Endothelial cell of umbilical vein (primary cell): ENCODE results near the gene WDR26. TPM values are rescaled to one million over a fixed set of nuclear protein-coding genes. Genes with fewer than 3 reads are reported as not detected.

ENCODE experiments used
- BruUV-seq: library from RNA; stranded (reverse); fragments of 400-500 nt; replicated peaks from 2 replicates; lab custom pipeline; 2021; lab: Mats Ljungman, UMichigan
- CTCF ChIA-PET: fragments of 300-600, 350-600 bp; sonication (Branson Sonifier 250); formaldehyde crosslinking; loops from one replicate; lab custom pipeline; 2021; ENCODE audit warnings: antibody characterized with exemption, inconsistent platforms; lab: Charles Lee
- POLR2A ChIA-PET: fragments of 300-600, 350-600 bp; sonication (Branson Sonifier 250); formaldehyde crosslinking; loops from one replicate; lab custom pipeline; 2021; ENCODE audit warnings: antibody characterized with exemption, inconsistent platforms; lab: Charles Lee
- DNase-seq: peaks from one replicate; pipeline ENCODE4 v3.0.0-alpha.2; 2011; ENCODE audit warnings: low read depth, low spot score
- FAIRE-seq: peaks from 2 replicates; lab custom pipeline; 2011; peaks lifted over from hg19 to GRCh38; lab: Jason Lieb, UNC
- H2AFZ ChIP-seq: 2 replicates; pipeline ENCODE4 v1.6.0; 2012; ENCODE audit warnings: low read depth, low read length, control low read depth, inconsistent platforms
- H3K27ac ChIP-seq: 2 replicates; pipeline ENCODE4 v1.5.1; 2011; ENCODE audit warnings: low read depth, mild to moderate bottlenecking, control low read depth, low read length, moderate library complexity; ENCODE audit not compliant: insufficient read depth
- H3K27me3 ChIP-seq, 2 experiments: 2 replicates each; pipeline versions ENCODE4 v1.6.0 to v1.6.1; 2011; ENCODE audit warnings: low read length in 2 of 2, mixed read lengths in 1 of 2; ENCODE audit not compliant: control insufficient read depth in 2 of 2, insufficient read depth in 2 of 2
- H3K36me3 ChIP-seq, 2 experiments: 2 replicates in 1 of 2; 3 replicates in 1 of 2; pipeline ENCODE4 v1.5.1; 2011; ENCODE audit warnings: low read length in 2 of 2, mild to moderate bottlenecking in 1 of 2, moderate library complexity in 1 of 2; ENCODE audit not compliant: control insufficient read depth in 2 of 2, insufficient read depth in 2 of 2; ENCODE audit errors: extremely low read depth in 1 of 2
- H3K4me1 ChIP-seq: 3 replicates; pipeline ENCODE4 v1.5.1; 2011; ENCODE audit warnings: mild to moderate bottlenecking, low read length; ENCODE audit not compliant: control insufficient read depth, insufficient read depth; ENCODE audit errors: extremely low read depth
- H3K4me2 ChIP-seq: 2 replicates; pipeline ENCODE4 v1.6.1; 2011; ENCODE audit warnings: low read length, control low read depth, mixed read lengths; ENCODE audit not compliant: insufficient read depth
- H3K4me3 ChIP-seq, 3 experiments: fragments of 200-600 bp in 1 of 3; sonication (generic), shearing (Covaris generic) in 1 of 3; replicated peaks in 1 of 3; 2 replicates each; pipeline ENCODE4 v1.5.1; 2011 to 2016; ENCODE audit warnings: control low read depth in 3 of 3, low read length in 3 of 3, mild to moderate bottlenecking in 2 of 3, inconsistent platforms in 1 of 3, low read depth in 1 of 3, moderate library complexity in 1 of 3; ENCODE audit not compliant: insufficient read depth in 1 of 3
- H3K79me2 ChIP-seq: 2 replicates; pipeline ENCODE4 v1.6.0; 2012; ENCODE audit warnings: low read length, inconsistent platforms; ENCODE audit not compliant: control insufficient read depth, insufficient read depth
- H3K9ac ChIP-seq: replicated peaks from 2 replicates; pipeline ENCODE3; 2011; ENCODE audit warnings: low read length, control low read depth; ENCODE audit not compliant: insufficient read depth; ENCODE audit errors: extremely low read depth
- H3K9me1 ChIP-seq: replicated peaks from 3 replicates; pipeline ENCODE4 v1.6.0; 2011; ENCODE audit warnings: mild to moderate bottlenecking, low read length; ENCODE audit not compliant: control insufficient read depth, insufficient read depth; ENCODE audit errors: extremely low read depth
- H3K9me3 ChIP-seq: replicated peaks from 2 replicates; pipeline ENCODE4 v1.5.1; 2012; ENCODE audit warnings: low read length, inconsistent platforms; ENCODE audit not compliant: control insufficient read depth, insufficient read depth
- H4K20me1 ChIP-seq: replicated peaks from 2 replicates; pipeline ENCODE3; 2011; ENCODE audit warnings: mild to moderate bottlenecking, low read length; ENCODE audit not compliant: control insufficient read depth, insufficient read depth; ENCODE audit errors: extremely low read depth
- EZH2 ChIP-seq: IDR thresholded peaks from 2 replicates; pipeline ENCODE4 v1.6.1; 2012; ENCODE audit warnings: borderline replicate concordance, low read depth, mild to moderate bottlenecking, moderate library complexity, low read length, inconsistent platforms; ENCODE audit not compliant: severe bottlenecking
- FOS ChIP-seq: IDR thresholded peaks from 2 replicates; pipeline ENCODE4 v1.6.1; 2011; ENCODE audit warnings: mild to moderate bottlenecking, low read length, moderate library complexity, borderline replicate concordance; ENCODE audit not compliant: insufficient read depth
- GATA2 ChIP-seq: IDR thresholded peaks from 2 replicates; pipeline ENCODE4 v1.7.0; 2011; ENCODE audit warnings: low read depth, mild to moderate bottlenecking, moderate library complexity, mixed read lengths, low read length; ENCODE audit not compliant: insufficient read length, insufficient read depth
- JUN ChIP-seq: IDR thresholded peaks from 2 replicates; pipeline ENCODE4 v1.6.1; 2011; ENCODE audit warnings: borderline replicate concordance, low read depth; ENCODE audit not compliant: insufficient read length, insufficient read depth
- MYC ChIP-seq: IDR thresholded peaks from one replicate; pipeline ENCODE4 v1.6.1; 2011; ENCODE audit warnings: mild to moderate bottlenecking, low read depth, low read length
- POLR2A ChIP-seq: IDR thresholded peaks from 2 replicates; pipeline ENCODE4 v1.6.1; 2012; ENCODE audit warnings: low read depth, mild to moderate bottlenecking, control low read depth, low read length
- POLR2AphosphoS5 ChIP-seq: IDR thresholded peaks from 2 replicates; pipeline ENCODE4 v1.6.1; 2012; ENCODE audit warnings: low read depth, mild to moderate bottlenecking, control low read depth, low read length, moderate library complexity; ENCODE audit not compliant: insufficient read depth
- dilution Hi-C: fragments of 300-500 bp; cut with MboI; formaldehyde crosslinking; loops from one replicate; pipeline ENCODE4 v1.15.0; 2019; ENCODE audit warnings: low sequenced_read_pairs; ENCODE audit not compliant: extremely low pct_ligation_motif_present
- intact Hi-C: fragments of 100-400 bp; cut with micrococcal nuclease; formaldehyde crosslinking; loops from one replicate; pipeline ENCODE4 v1.10.0; 2022
- polyA plus RNA-seq, 4 experiments: library from polyadenylated mRNA; depleted of rRNA in 3 of 4; stranded (reverse) in 3 of 4; unstranded in 1 of 4; fragments of >200 nt; gene quantifications; 2 replicates each; pipeline versions ENCODE4 v1.2.1 to v1.2.3, GENCODE V29; 2011 to 2012; ENCODE audit warnings: missing spikeins in 1 of 4
- total RNA-seq: library from RNA; stranded (reverse); gene quantifications from 2 replicates; pipeline ENCODE4 v1.2.3, GENCODE V29; 2021
- TF ChIP-seq, protein P1 (sequence below): IDR thresholded peaks from 2 replicates; pipeline ENCODE4 v1.6.1; 2011; ENCODE audit not compliant: insufficient read depth, insufficient read length
- TF ChIP-seq, protein P2 (sequence below), 2 donors: IDR thresholded peaks; 1 replicate in 1 of 2; 2 replicates in 1 of 2; pipeline ENCODE4 v1.5.1; 2011; ENCODE audit warnings: low read length in 2 of 2, mild to moderate bottlenecking in 2 of 2, moderate library complexity in 2 of 2, control low read depth in 1 of 2, inconsistent platforms in 1 of 2, low read depth in 1 of 2; ENCODE audit not compliant: insufficient read depth in 1 of 2; ENCODE audit errors: extremely low read depth in 1 of 2

WDR26 gene
- total and polyA plus RNA-seq, 2 donors (not counting 3 experiments of a cell fraction or from before 2014, with no cell fraction given), result 26.7 to 92.4 TPM

DNA sequence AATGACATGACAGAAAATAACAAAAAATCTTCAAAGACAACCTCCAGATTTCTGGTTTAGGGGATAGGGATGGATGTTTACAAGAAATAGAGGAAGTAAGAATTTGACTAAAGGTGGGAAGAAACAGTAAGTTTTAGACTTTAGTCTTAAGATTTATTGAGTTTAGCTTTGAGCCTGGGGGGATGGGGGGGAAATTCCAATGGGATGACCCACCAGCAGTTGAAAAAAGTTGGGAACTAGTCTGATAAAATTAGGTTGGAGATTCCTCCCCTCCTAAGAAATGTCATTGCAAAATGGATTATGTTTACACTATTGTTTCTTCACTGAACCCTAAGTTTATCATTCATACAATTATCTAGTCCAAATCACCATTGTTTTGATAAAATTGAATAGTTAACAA lies 28.4 kb downstream of the WDR26 start:
- TF ChIP-seq FOS, result peak; percentile 38
- TF ChIP-seq JUN, result no peak
- TF ChIP-seq, protein P1, sequence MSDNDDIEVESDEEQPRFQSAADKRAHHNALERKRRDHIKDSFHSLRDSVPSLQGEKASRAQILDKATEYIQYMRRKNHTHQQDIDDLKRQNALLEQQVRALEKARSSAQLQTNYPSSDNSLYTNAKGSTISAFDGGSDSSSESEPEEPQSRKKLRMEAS, result no peak
- DNase-seq (no peak), FAIRE-seq (no peak)
- Histone ChIP-seq H3K9me3 (no peaks in the 10 kb centered on the region), H3K9me1 (no peaks in the 10 kb centered on the region), H3K27me3 (no peaks in the 10 kb centered on the region), H3K4me1 (peaks cover 8% of the 10 kb centered on the region), H3K4me2 (no peak overlapping the region), H3K4me3 (no peak overlapping the region), H4K20me1 (peaks cover 6% of the 10 kb centered on the region), H2AFZ (no peak overlapping the region), H3K27ac (no peak overlapping the region), H3K9ac (no peak overlapping the region), H3K79me2 (peaks cover 2% of the 10 kb centered on the region), H3K36me3 (peaks cover 17 to 36% of the 10 kb centered on the region in 2 experiments)
- BruUV-seq, result no TSS peak
- CTCF ChIA-PET, result interaction anchor here (1.0 kb wide), 1 partner anchor 12 kb away, joined by 3 read pairs; no protein-coding TSS in a partner anchor
- POLR2A ChIA-PET, result no interaction called here
- intact Hi-C loops (no loop called here), dilution Hi-C loops (no loop called here)

DNA sequence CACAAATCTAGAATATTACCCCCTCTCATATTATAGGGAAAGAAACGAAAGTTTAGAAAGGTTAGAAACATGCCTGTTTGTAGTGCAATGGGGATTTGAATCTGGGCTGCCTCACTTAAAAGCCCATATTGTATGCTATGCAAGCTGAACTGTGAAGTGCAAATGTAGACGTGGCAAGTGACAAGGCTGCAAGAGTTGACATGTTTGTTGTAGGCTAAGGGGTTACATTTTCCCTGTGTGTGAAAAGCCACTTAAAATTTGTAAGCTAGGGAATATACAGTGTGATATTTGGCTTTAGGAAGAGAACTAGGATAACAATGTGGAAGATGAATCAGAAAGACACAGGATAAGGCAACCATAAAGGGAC lies 29.0 kb downstream of the WDR26 start:
- Histone ChIP-seq H3K79me2 (peaks cover under 1% of the 10 kb centered on the region), H2AFZ (no peak overlapping the region), H4K20me1 (peaks cover 6% of the 10 kb centered on the region), H3K9me1 (no peaks in the 10 kb centered on the region), H3K4me1 (peaks cover 8% of the 10 kb centered on the region), H3K27me3 (no peaks in the 10 kb centered on the region), H3K9me3 (no peaks in the 10 kb centered on the region), H3K4me3 (no peak overlapping the region), H3K27ac (no peak overlapping the region), H3K9ac (no peak overlapping the region), H3K36me3 (peaks cover 15 to 37% of the 10 kb centered on the region in 2 experiments), H3K4me2 (no peak overlapping the region)
- no peak for DNase-seq
- no TSS peak for BruUV-seq
- ChIA-PET CTCF (interaction anchor here (1.0 to 1.3 kb wide), 2 partner anchors 11 to 52 kb away, joined by 3 to 9 read pairs; no protein-coding TSS in a partner anchor), POLR2A (no interaction called here)
- TF ChIP-seq GATA2, result no peak
- no peak for TF ChIP-seq POLR2A
- no peak for TF ChIP-seq MYC
- TF ChIP-seq JUN, result no peak
- TF ChIP-seq, protein P2, sequence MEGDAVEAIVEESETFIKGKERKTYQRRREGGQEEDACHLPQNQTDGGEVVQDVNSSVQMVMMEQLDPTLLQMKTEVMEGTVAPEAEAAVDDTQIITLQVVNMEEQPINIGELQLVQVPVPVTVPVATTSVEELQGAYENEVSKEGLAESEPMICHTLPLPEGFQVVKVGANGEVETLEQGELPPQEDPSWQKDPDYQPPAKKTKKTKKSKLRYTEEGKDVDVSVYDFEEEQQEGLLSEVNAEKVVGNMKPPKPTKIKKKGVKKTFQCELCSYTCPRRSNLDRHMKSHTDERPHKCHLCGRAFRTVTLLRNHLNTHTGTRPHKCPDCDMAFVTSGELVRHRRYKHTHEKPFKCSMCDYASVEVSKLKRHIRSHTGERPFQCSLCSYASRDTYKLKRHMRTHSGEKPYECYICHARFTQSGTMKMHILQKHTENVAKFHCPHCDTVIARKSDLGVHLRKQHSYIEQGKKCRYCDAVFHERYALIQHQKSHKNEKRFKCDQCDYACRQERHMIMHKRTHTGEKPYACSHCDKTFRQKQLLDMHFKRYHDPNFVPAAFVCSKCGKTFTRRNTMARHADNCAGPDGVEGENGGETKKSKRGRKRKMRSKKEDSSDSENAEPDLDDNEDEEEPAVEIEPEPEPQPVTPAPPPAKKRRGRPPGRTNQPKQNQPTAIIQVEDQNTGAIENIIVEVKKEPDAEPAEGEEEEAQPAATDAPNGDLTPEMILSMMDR (IDR thresholded peaks at IDR 0.05; ENCODE audit: extremely low read depth in 1 of 2, insufficient read depth in 1 of 2, low read depth in 1 of 2, low read length in 2 of 2), result no peak
- TF ChIP-seq FOS, result no peak
- TF ChIP-seq, protein P1, result no peak
- no peak for TF ChIP-seq EZH2
- TF ChIP-seq POLR2AphosphoS5, result no peak
- no peak for FAIRE-seq
- dilution Hi-C loops (no loop called here), intact Hi-C loops (no loop called here)
